ENCODE data around the gene FSCN2.

The FSCN2 gene

DNA sequence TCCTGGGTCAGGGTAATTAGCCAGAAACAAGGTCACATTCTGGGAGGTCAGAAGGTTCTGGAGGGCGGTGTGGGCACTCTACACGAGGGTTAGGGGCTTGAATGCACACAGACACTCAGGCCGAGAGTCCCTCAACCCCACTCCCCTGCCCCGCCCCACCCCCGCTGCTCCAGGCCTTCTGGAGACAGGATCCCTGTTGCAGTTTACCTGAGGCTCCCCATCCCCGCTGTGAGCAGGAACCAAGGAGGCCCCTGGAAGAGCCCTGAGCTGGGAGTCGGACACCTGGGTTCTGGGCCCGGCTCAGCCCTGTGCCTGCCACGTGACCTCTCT lies 11.2 kb upstream of the FSCN2 start:
- Histone ChIP-seq H3K4me3 (ENCODE audit: low read depth, low read length) (peak overlapping the region; percentile 82), H3K27me3 (replicated peaks) (no peaks in the 10 kb centered on the region), H3K27ac (no peak overlapping the region), H3K36me3 (replicated peaks) (peaks cover 3% of the 10 kb centered on the region)
- no peak for DNase-seq
- TF ChIP-seq CTCF (IDR thresholded peaks at IDR 0.05; ENCODE audit: low read depth, low read length, missing control alignments), result no peak
- in situ Hi-C loops (cut with HindIII; ENCODE audit: low pct_ligation_motif_present, low sequenced_read_pairs), result loop anchor here (10.0 kb wide), 1 partner anchor 112 kb away; no protein-coding TSS in a partner anchor

DNA sequence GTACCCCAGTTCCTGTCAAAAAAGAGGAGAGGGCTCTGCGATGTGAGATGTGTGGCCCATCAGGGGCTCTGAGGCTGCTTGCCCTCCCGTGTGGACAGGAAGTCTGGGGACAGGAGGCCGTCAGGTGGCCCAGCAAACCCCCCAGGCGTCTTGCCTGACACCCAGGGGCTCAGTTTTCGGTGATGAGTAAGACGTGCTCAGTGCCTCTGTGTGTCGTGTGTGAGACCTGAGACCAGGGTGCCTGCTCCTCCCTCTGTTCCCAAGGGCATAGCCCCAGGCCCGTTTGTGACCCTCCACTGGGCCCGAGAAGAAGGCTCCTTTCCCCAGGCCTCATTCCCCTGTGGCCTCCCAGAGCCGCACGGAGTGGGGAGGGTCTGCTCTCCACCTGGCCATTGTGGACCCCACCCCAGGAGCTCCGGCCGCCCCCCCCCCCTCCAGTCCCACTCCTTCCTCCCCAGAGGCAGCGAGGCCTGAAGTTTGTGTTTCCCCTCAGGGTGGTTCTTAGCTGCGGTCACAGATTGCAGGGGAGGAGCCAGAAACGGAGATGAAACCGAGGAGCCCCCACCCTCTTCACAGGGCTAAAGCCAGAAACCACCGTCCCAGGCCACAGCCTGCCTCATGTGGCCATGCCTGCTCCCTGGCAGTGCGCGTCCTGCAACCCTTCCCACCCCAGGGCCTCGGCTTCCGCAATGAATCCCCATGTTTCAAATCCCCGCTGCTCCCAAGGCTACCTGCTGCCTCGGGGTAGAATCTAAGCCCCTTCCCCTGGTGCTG lies 10.7 kb upstream of the FSCN2 start:
- H3K4me3 ChIP-seq (ENCODE audit: low read depth, low read length), result peak overlapping the region; percentile 20
- TF ChIP-seq CTCF (IDR thresholded peaks at IDR 0.05; ENCODE audit: low read depth, low read length, missing control alignments), result no peak
- H3K27ac ChIP-seq, result no peak overlapping the region
- no peaks in the 10 kb centered on the region for H3K36me3 ChIP-seq (replicated peaks)
- no peaks in the 10 kb centered on the region for H3K27me3 ChIP-seq (replicated peaks)
- in situ Hi-C loops (cut with HindIII; ENCODE audit: low pct_ligation_motif_present, low sequenced_read_pairs), result loop anchor here (10.0 kb wide), 1 partner anchor 113 kb away; no protein-coding TSS in a partner anchor
- no peak for DNase-seq

DNA sequence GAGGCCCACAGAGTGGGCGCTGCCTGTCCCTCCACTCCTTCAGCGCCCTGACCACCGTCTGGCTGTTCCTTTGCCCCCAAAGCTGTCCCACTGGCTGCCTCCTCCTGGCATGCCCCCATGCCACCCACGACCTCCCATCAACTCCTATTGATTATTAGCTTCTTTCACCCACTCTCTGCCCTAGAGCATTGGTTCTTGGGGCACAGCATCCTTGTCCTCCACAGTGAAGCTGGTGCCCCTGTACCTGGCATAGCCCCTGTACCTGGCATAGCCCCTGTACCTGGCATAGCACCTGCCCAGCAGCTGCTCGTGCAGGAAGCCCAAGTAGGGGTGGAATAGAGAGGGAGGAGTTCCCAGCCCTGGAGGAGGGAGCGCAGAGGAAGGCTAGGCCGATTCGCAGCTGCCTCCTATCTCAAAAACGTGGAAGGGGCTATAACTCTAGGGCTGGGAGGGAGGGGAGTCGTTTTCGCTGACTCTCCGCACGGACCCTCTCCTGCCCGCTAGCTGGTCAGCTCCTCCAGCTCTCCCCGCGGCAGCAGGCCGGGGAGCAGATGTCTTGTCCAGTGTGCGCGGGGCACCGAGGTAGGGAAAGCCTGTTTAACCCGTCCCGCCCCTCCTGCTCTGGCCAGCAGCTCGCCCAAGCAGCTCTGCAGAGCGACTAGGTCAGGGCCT lies 9.9 kb upstream of the FSCN2 start:
- in situ Hi-C loops (cut with HindIII; ENCODE audit: low pct_ligation_motif_present, low sequenced_read_pairs), result loop anchor here (10.0 kb wide), 1 partner anchor 113 kb away; no protein-coding TSS in a partner anchor
- no peaks in the 10 kb centered on the region for H3K36me3 ChIP-seq (replicated peaks)

GRCh38 chr17:81518785-81519283 lies 9.3 kb upstream of the FSCN2 start:
- no peaks in the 10 kb centered on the region for H3K36me3 ChIP-seq (replicated peaks)
- H3K27ac ChIP-seq, result no peak overlapping the region
- in situ Hi-C loops (cut with HindIII; ENCODE audit: low pct_ligation_motif_present, low sequenced_read_pairs), result loop anchor here (10.0 kb wide), 1 partner anchor 114 kb away; no protein-coding TSS in a partner anchor
- no peak for TF ChIP-seq CTCF (IDR thresholded peaks at IDR 0.05; ENCODE audit: low read depth, low read length, missing control alignments)
- H3K27me3 ChIP-seq (replicated peaks), result no peaks in the 10 kb centered on the region
- no peak for DNase-seq
- peak overlapping the region; percentile 40 for H3K4me3 ChIP-seq (ENCODE audit: low read depth, low read length)

More for the DNA sequence above, 9.9 kb upstream of the FSCN2 start:
- Histone ChIP-seq H3K4me3 (ENCODE audit: low read depth, low read length) (peak overlapping the region; percentile 40), H3K27ac (no peak overlapping the region), H3K27me3 (replicated peaks) (no peaks in the 10 kb centered on the region)
- no peak for TF ChIP-seq CTCF (IDR thresholded peaks at IDR 0.05; ENCODE audit: low read depth, low read length, missing control alignments)
- no peak for DNase-seq

DNA sequence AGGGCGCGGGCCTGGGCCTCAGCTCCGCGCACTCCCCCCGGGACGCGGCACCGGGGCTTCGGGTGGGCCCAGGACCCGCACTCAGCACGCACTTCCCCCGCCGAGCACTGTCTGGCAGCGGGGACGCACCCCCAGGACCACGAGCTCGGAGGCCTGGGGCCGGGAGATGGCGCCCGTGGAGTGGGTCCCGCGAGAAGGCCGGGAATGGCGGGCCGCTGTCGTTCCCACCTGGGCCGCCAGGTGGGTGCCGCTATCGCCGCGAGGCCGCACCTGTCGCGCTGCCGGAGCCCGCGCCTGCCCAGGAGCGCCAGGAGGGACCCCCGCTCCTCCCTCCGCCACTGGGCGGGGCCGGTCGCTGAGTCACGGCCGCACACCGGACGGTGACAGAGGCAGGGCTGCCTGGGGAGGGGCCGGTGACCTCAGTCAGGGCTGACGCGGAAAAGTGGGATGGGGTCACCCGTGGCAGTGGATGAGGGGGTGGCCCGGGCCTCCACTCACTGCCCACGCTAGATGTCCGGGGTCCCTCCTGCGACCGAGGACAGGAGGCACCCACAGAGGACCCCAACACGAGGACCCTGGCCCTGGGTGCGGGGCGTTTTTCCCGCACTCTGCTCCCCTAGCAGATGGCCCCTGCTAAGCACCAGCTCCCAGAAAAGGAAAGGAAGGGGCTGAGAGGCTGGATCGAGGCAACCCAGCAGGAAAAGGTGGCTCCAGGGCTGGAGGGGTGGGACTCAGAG lies 8.7 kb upstream of the FSCN2 start:
- in situ Hi-C loops (cut with HindIII; ENCODE audit: low pct_ligation_motif_present, low sequenced_read_pairs), result loop anchor here (10.0 kb wide), 1 partner anchor 115 kb away; no protein-coding TSS in a partner anchor
- peak; percentile 11 for TF ChIP-seq CTCF (IDR thresholded peaks at IDR 0.05; ENCODE audit: low read depth, low read length, missing control alignments)
- DNase-seq, result no peak
- Histone ChIP-seq H3K27ac (no peak overlapping the region), H3K4me3 (ENCODE audit: low read depth, low read length) (peak overlapping the region; percentile 40), H3K27me3 (replicated peaks) (no peaks in the 10 kb centered on the region), H3K36me3 (replicated peaks) (no peaks in the 10 kb centered on the region)
